GM23248 (cell line): ENCODE results near the gene NSMF.
"Not testable (repeated sequence)": the region's sequence is repeated elsewhere in the genome, so short reads cannot be mapped to it uniquely, and the experiment has no call there.

ENCODE experiments used
- EZH2 ChIP-seq: fragments of 200-600 bp; sonication (generic); IDR thresholded peaks from 2 replicates; pipeline ENCODE4 v1.6.1; 2018; ENCODE audit warnings: antibody characterized with exemption, mild to moderate bottlenecking; ENCODE audit not compliant: insufficient read depth, poor library complexity, severe bottlenecking
- EZH2phosphoT487 ChIP-seq: fragments of 200-600 bp; sonication (generic); IDR thresholded peaks from 2 replicates; pipeline ENCODE4 v1.6.1; 2018; ENCODE audit warnings: antibody characterized with exemption, moderate library complexity, mild to moderate bottlenecking, low read depth; ENCODE audit not compliant: insufficient read depth

GRCh38 chr9:137410236-137410890, 48.8 kb downstream of the NSMF start:
- not testable (repeated sequence) for TF ChIP-seq EZH2, EZH2phosphoT487
